Esophagus muscularis mucosa (tissue), 4 donors: Measurements from ENCODE around the gene MICU1. TPM values are rescaled to one million over a fixed set of nuclear protein-coding genes. Genes with fewer than 3 reads are reported as not detected.
"Not testable (repeated sequence)": the region's sequence is repeated elsewhere in the genome, so short reads cannot be mapped to it uniquely, and the experiment has no call there.

ENCODE experiments used
- DNase-seq: peaks from one replicate; pipeline ENCODE4 v3.0.0-alpha.2; 2017; ENCODE audit errors: extremely low spot score
- H3K27ac ChIP-seq, 4 donors: fragments of 200-600 bp; sonication (generic); replicated peaks in 1 of 4; 1 replicate in 3 of 4; 2 replicates in 1 of 4; pipeline ENCODE4 v1.5.1; 2016 to 2019; ENCODE audit warnings: mild to moderate bottlenecking in 1 of 4
- H3K27me3 ChIP-seq, 4 donors: fragments of 200-600 bp; sonication (generic); one replicate each; pipeline versions ENCODE4 v1.5.1 to v1.6.0; 2016 to 2019
- H3K36me3 ChIP-seq, 4 donors: fragments of 200-600 bp; sonication (generic); one replicate each; pipeline ENCODE4 v1.5.1; 2016 to 2019
- H3K4me1 ChIP-seq, 4 donors: fragments of 200-600 bp; sonication (generic); one replicate each; pipeline ENCODE4 v1.5.1; 2016 to 2019
- H3K4me3 ChIP-seq, 4 donors: fragments of 200-600 bp; sonication (generic); 1 replicate in 2 of 4; 2 replicates in 2 of 4; pipeline ENCODE4 v1.5.1; 2016 to 2019; ENCODE audit warnings: mild to moderate bottlenecking in 4 of 4, moderate library complexity in 1 of 4
- H3K9me3 ChIP-seq, 4 donors: fragments of 200-600 bp; sonication (generic); 1 replicate in 3 of 4; 2 replicates in 1 of 4; pipeline ENCODE4 v1.5.1; 2016 to 2019
- EP300 ChIP-seq: sonication (generic); formaldehyde crosslinking; IDR thresholded peaks from one replicate; pipeline ENCODE4 v1.6.1; 2017; ENCODE audit warnings: antibody characterized with exemption
- POLR2A ChIP-seq: fragments of 450-650 bp; IDR thresholded peaks from one replicate; pipeline ENCODE4 v1.6.1; 2017; ENCODE audit warnings: antibody characterized with exemption, moderate library complexity, mild to moderate bottlenecking, low read depth
- POLR2AphosphoS5 ChIP-seq, 2 donors: sonication (generic); formaldehyde crosslinking; IDR thresholded peaks; one replicate each; pipeline ENCODE4 v1.6.1; 2017; ENCODE audit warnings: antibody characterized with exemption in 2 of 2
- WGBS: methylation state at CpG from one replicate; pipeline ENCODE4 v1.1.5; 2018; 5-methylcytosine and 5-hydroxymethylcytosine counted together
- intact Hi-C: fragments of 100-400 bp; cut with DNase I; formaldehyde crosslinking; loops from one replicate; pipeline ENCODE4 v1.15.1; 2023
- total RNA-seq, 4 donors: library from RNA; depleted of rRNA; stranded (reverse); fragments of >200 nt; gene quantifications; one replicate each; pipeline versions ENCODE4 v1.1.0 to v1.2.1, GENCODE V29; 2016
- TF ChIP-seq, protein P1 (sequence below), 3 experiments: fragments of 200-600 bp in 2 of 3; fragments of 450-650 bp in 1 of 3; sonication (generic) in 2 of 3; IDR thresholded peaks; one replicate each; pipeline ENCODE4 v1.5.1; 2017 to 2019; ENCODE audit warnings: antibody characterized with exemption in 3 of 3, mild to moderate bottlenecking in 2 of 3, moderate library complexity in 1 of 3

The MICU1 gene
- total RNA-seq, 4 donors from 2014 or later, result 31.6 to 39.7 (median 35.0) TPM

DNA sequence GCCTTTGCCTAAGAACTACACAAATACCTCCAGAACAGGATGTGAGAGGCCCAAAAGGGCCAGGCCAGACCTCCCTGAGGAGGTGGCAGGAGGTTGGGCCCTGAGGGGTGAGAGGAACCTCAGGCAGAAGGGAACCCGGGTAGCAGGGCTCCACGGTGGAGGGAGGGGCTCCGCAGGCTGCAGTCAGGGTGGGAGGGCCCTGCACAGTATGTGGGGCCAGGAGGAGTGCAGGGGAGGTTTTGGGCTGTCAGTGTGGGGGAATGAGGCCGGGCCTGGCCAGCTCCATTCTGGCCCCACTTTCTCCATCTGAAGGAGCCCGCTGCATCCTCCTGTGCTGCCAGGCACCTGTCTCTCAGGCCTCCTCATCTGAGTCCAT, 297.1 kb downstream of the MICU1 start:
- Histone ChIP-seq H3K4me3 (no peak overlapping the region), H3K4me1 (peaks cover 72 to 77% (median 74%) of the 10 kb centered on the region in 4 donors), H3K27ac (peak overlapping the region; percentile 40 to 74 (median 62)), H3K9me3 (no peaks in the 10 kb centered on the region), H3K27me3 (no peaks in the 10 kb centered on the region), H3K36me3 (peaks cover 0 to 5% (median 2%) of the 10 kb centered on the region in 4 donors)
- WGBS, result 47% methylated on average over 5 of the region's 5 CpGs
- no peak for DNase-seq
- intact Hi-C loops, result loop anchor here (2.0 kb wide), 1 partner anchor 54 kb away; no protein-coding TSS in a partner anchor
- TF ChIP-seq POLR2AphosphoS5 (IDR thresholded peaks at IDR 0.05), result no peak
- TF ChIP-seq POLR2A, result no peak
- no peak for TF ChIP-seq EP300
- TF ChIP-seq, protein P1, sequence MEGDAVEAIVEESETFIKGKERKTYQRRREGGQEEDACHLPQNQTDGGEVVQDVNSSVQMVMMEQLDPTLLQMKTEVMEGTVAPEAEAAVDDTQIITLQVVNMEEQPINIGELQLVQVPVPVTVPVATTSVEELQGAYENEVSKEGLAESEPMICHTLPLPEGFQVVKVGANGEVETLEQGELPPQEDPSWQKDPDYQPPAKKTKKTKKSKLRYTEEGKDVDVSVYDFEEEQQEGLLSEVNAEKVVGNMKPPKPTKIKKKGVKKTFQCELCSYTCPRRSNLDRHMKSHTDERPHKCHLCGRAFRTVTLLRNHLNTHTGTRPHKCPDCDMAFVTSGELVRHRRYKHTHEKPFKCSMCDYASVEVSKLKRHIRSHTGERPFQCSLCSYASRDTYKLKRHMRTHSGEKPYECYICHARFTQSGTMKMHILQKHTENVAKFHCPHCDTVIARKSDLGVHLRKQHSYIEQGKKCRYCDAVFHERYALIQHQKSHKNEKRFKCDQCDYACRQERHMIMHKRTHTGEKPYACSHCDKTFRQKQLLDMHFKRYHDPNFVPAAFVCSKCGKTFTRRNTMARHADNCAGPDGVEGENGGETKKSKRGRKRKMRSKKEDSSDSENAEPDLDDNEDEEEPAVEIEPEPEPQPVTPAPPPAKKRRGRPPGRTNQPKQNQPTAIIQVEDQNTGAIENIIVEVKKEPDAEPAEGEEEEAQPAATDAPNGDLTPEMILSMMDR (IDR thresholded peaks at IDR 0.05), result no peak

DNA sequence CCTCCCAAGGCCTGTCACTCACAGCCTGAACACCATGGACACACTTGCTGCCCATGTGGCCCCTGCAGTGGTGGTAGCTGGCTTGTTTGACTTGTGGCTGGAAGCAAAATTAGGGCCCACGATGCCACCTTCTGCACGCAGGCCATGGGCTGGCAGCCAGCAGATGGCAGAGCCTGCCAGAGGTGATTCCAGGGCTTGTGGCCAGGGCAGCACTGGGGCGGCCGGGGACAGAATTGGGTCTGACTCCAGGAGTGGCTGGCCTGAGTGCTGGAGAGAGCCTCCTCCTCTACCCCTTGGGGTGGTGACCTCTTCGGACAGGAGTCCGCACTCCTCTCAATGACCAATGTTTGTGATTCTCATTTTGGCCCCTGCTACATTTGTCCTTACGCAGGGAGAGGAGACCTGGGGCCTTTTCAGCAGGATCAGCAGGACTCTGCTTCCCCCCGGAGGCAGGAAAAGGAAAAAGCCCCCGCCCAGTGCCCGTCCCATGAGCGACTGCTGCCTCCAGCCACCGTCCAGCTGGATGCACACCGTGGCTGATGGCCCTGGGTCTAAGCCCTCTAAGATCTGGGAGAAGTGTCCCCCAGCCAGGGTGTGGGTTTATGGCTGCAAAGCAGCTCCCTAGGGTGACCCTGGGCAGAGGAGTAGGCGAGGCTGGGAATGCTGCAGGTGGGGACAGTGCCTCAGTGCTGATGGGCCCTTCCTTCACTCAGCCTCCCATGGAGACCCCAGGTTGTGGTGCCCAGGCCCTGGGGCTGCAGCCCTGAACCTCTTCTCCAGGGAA, 297.6 kb downstream of the MICU1 start:
- TF ChIP-seq POLR2A (no peak), EP300 (no peak), POLR2AphosphoS5 (IDR thresholded peaks at IDR 0.05) (peak in 1 of 2 donors; percentile 43)
- TF ChIP-seq, protein P1 (IDR thresholded peaks at IDR 0.05), result peak; percentile 68 to 78 (median 69)
- Histone ChIP-seq H3K4me1 (peaks cover 66 to 76% (median 69%) of the 10 kb centered on the region in 4 donors), H3K27me3 (no peaks in the 10 kb centered on the region), H3K4me3 (peak overlapping the region in 1 of 4 donors; percentile 18), H3K9me3 (no peaks in the 10 kb centered on the region), H3K36me3 (no peaks in the 10 kb centered on the region), H3K27ac (peak overlapping the region; percentile 40 to 74 (median 62))
- 16% methylated on average over 7 of the region's 14 CpGs for WGBS
- intact Hi-C loops, result loop anchor here (2.0 kb wide), 1 partner anchor 53 kb away; no protein-coding TSS in a partner anchor
- DNase-seq, result peak; percentile 92

DNA sequence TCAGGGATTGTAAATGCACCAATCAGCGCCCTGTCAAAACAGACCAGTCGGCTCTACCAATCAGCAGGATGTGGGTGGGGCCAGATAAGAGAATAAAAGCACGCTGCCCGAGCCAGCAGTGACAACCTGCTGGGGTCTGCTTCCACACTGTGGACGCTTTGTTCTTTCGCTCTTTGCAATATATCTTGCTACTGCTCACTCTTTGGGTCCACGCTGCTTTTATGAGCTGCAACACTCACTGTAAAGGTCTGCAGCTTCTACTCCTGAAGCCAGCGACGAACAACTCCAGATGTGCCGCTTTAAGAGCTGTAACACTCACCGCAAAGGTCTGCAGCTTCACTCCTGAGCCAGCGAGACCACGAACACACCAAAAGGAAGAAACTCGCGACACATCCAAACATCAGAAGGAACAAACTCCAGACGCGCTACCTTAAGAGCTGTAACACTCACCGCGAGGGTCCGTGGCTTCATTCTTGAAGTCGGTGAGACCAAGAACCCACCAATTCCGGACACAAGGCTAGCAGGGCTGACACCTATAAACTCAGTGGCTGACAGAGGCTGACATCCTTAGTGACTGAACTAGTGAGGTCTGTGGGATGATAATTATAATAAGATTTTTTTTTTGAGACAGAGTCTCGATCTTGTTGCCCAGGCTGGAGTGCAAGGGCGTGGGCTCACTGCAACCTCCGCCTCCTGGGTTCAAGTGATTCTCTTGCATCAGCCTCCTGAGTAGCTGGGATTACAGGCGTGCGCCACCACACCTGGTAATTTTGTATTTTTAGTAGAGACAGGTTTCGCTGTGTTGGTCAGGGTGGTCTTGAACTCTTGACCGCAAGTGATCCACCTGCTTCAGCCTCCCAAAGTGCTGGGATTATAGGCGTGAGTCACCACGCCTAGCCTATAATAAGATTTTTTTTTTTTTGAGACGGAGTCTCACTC, 298.9 kb downstream of the MICU1 start:
- peak overlapping the region in 2 of 4 donors; percentile 57 to 67 for H3K27ac ChIP-seq
- peaks cover 54 to 74% (median 64%) of the 10 kb centered on the region in 4 donors for H3K4me1 ChIP-seq
- intact Hi-C loops, H3K27me3 ChIP-seq, H3K4me3 ChIP-seq, H3K36me3 ChIP-seq, DNase-seq, H3K9me3 ChIP-seq: not testable (repeated sequence)
- 81% methylated on average over 32 of the region's 32 CpGs for WGBS
- peak in 1 of 2 donors; percentile 41 for TF ChIP-seq POLR2AphosphoS5 (IDR thresholded peaks at IDR 0.05)

DNA sequence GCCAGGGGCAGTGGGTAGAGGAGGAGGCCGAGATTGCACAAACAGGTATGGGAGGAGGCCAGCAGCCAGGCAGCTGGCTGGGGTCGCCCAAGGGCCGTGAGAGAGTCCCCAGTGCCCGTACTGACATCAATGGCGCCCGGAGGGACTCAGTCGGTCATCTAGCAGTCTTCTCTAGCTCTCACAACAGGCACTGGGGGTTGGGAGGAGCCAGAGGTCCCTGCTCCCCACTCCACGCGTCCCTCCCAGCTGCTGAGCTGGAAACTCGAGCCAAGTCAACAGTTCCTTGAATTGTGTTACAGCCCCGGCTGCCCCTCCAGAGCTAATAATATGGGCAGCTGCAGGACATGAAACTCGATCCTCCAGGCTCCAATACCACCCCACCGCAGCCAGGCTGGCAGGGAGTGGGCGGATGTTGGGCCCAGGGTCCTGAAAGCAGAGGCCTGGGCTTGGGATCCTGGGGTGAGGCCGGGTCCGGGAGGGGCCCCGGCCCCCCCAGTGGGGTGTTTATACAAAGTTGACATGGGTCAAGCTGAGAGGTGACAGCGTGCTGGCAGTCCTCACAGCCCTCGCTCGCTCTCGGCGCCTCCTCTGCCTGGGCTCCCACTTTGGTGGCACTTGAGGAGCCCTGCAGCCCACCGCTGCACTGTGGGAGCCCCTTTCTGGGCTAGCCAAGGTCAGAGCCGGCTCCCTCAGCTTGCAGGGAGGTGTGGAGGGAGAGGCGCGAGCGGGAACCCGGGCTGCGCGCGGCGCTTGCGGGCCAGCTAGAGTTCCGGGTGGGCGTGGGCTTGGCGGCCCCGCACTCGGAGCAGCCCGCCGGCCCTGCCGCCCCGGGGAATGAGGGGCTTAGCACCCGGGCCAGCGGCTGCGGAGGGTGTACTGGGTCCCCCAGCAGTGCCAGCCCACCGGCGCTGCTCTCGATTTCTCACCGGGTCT, 300.4 kb downstream of the MICU1 start:
- intact Hi-C loops, DNase-seq, H3K27me3 ChIP-seq, H3K36me3 ChIP-seq, H3K9me3 ChIP-seq: not testable (repeated sequence)
- Histone ChIP-seq H3K4me1 (peaks cover 53 to 74% (median 65%) of the 10 kb centered on the region in 4 donors), H3K4me3 (peak overlapping the region in 1 of 4 donors; percentile 17), H3K27ac (peak overlapping the region; percentile 50 to 64 (median 59))
- 77% methylated on average over 29 of the region's 49 CpGs for WGBS
- TF ChIP-seq POLR2AphosphoS5 (IDR thresholded peaks at IDR 0.05), result peak; percentile 45 to 55

DNA sequence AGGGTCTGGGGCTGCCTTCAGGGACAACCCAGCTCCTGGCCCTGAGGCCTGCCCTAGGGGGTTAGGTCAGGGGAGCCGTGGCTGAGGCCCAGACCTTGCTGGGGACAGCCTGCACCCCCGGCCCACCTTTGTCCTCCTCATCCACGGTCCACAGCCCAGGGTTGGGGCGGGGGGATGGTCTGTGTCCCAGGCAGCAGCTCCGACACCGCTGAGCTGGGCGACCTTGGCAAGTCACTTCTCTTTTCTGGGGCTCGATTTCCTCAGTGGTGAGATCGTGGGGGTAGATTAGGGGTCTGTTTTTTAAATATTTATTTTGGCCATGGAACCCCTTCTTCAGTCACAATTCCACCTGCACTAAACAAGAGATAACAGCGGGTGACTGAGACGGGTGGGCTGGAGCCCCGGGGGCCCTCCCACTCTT, 302.1 kb downstream of the MICU1 start:
- Histone ChIP-seq H3K4me3 (no peak overlapping the region), H3K27ac (no peak overlapping the region), H3K27me3 (no peaks in the 10 kb centered on the region), H3K4me1 (peaks cover 60 to 84% (median 69%) of the 10 kb centered on the region in 4 donors), H3K36me3 (no peaks in the 10 kb centered on the region), H3K9me3 (no peaks in the 10 kb centered on the region)
- TF ChIP-seq EP300 (no peak), POLR2AphosphoS5 (IDR thresholded peaks at IDR 0.05) (no peak), POLR2A (no peak)
- TF ChIP-seq, protein P1 (IDR thresholded peaks at IDR 0.05), result no peak
- DNase-seq, result no peak
- 85% methylated on average over 12 of the region's 12 CpGs for WGBS
- intact Hi-C loops, result no loop called here
